Caco-2 (cell line): ENCODE results near the gene HIF1A. TPM values are rescaled to one million over a fixed set of nuclear protein-coding genes. Genes with fewer than 3 reads are reported as not detected.

Source experiments
- BruUV-seq: library from RNA; stranded (reverse); fragments of 400-500 nt; replicated peaks from 2 replicates; lab custom pipeline; 2021; lab: Mats Ljungman, UMichigan
- CTCF ChIA-PET: fragments of 300-600 bp; sonication (Branson Sonifier 250); formaldehyde crosslinking; loops from one replicate; lab custom pipeline; 2022; ENCODE audit warnings: antibody characterized with exemption; lab: Charles Lee
- POLR2A ChIA-PET: fragments of 300-600 bp; sonication (Branson Sonifier 250); formaldehyde crosslinking; loops from one replicate; lab custom pipeline; 2022; ENCODE audit warnings: antibody characterized with exemption; lab: Charles Lee
- DNase-seq, 2 experiments: peaks; one replicate each; pipeline versions ENCODE4 v3.0.0 to v3.0.0-alpha.2; 2020 to 2022
- H3K27me3 ChIP-seq: replicated peaks from 2 replicates; pipeline ENCODE4 v1.6.0; 2011; ENCODE audit warnings: low read length; ENCODE audit not compliant: control insufficient read depth, insufficient read depth
- H3K36me3 ChIP-seq: 2 replicates; pipeline ENCODE4 v1.5.1; 2011; ENCODE audit warnings: low read length; ENCODE audit not compliant: control insufficient read depth, insufficient read depth
- H3K4me1 ChIP-seq: fragments of 250-450 bp; sonication (Bioruptor Pico); 2 replicates; pipeline ENCODE4 v1.5.1; 2020; ENCODE audit warnings: mild to moderate bottlenecking
- H3K4me3 ChIP-seq: 2 replicates; pipeline ENCODE4 v1.5.1; 2011; ENCODE audit warnings: low read depth, mild to moderate bottlenecking, control low read depth, low read length
- H3K9me3 ChIP-seq: fragments of 250-450 bp; sonication (Bioruptor Pico); 2 replicates; pipeline ENCODE4 v1.5.1; 2020; ENCODE audit warnings: mild to moderate bottlenecking, moderate library complexity
- H3K27ac Mint-ChIP-seq: one replicate; pipeline ENCODE4 v1.8.0; 2022; ENCODE audit warnings: mixed read lengths; ENCODE audit not compliant: unreplicated experiment
- H3K27me3 Mint-ChIP-seq: one replicate; pipeline ENCODE4 v1.8.0; 2022; ENCODE audit warnings: mixed read lengths; ENCODE audit not compliant: insufficient read depth, unreplicated experiment
- H3K36me3 Mint-ChIP-seq: one replicate; pipeline ENCODE4 v1.8.0; 2022; ENCODE audit warnings: mild to moderate bottlenecking, mixed read lengths; ENCODE audit not compliant: insufficient read depth, unreplicated experiment
- H3K4me1 Mint-ChIP-seq: one replicate; pipeline ENCODE4 v1.8.0; 2022; ENCODE audit warnings: low read depth, mixed read lengths; ENCODE audit not compliant: unreplicated experiment
- H3K4me3 Mint-ChIP-seq: one replicate; pipeline ENCODE4 v1.8.0; 2022; ENCODE audit warnings: mild to moderate bottlenecking, moderate library complexity, mixed read lengths; ENCODE audit not compliant: unreplicated experiment
- H3K9me3 Mint-ChIP-seq: one replicate; pipeline ENCODE4 v1.8.0; 2022; ENCODE audit warnings: mixed read lengths; ENCODE audit not compliant: unreplicated experiment
- CTCF ChIP-seq, 2 experiments: fragments of 200-600 bp in 1 of 2; IDR thresholded peaks; 1 replicate in 1 of 2; 2 replicates in 1 of 2; pipeline versions ENCODE4 v1.5.1 to v1.8.0; 2011 to 2022; ENCODE audit warnings: antibody characterized with exemption in 1 of 2, control low read depth in 1 of 2, inconsistent platforms in 1 of 2, low read depth in 1 of 2, low read length in 1 of 2, mild to moderate bottlenecking in 1 of 2, moderate library complexity in 1 of 2; ENCODE audit not compliant: insufficient read depth in 1 of 2, severe bottlenecking in 1 of 2, unreplicated experiment in 1 of 2
- intact Hi-C: fragments of 100-400 bp; cut with micrococcal nuclease; formaldehyde crosslinking; loops from one replicate; pipeline ENCODE4 v1.10.0; 2022; ENCODE audit not compliant: unreplicated experiment
- total RNA-seq: library from RNA; stranded (reverse); gene quantifications from 2 replicates; pipeline ENCODE4 v1.2.3, GENCODE V29; 2022

Gene HIF1A
- total RNA-seq, 1 experiment from 2014 or later = 127 TPM

DNA sequence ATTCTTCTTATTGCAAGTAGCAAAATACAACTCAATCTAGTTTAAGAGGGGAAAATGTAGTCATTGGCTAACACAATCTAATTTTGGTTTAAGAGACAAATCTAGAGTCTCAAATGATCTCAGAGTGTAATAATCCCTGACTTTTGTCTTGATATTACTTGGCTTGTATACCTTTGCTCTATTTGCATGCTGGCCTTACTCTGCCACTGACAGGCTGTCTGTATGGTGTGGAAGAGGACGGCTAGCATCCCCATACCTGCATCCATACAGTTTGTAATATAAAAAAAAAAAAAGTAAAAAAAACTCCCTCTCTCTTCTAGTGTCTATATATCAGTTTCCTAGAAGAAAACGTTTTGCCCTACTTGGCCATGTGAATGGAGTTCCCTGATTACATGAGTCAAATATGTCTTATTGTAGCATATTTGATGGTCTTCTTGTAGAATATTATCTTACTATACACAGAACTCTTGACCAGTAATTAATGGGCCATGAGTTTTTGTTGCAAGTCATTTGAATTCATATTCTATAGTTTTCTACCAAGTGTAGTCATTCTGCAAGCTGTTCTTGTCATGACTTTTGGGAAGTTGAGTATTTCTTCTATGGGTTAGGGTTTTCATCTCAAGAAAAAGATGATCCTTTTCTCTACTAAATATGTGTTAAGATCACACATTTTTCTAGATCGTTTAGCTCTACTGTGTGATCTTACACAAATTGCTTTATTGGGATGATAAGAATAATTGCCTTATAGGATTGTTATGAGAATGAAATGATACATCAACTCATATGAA, 8.2 kb downstream of the HIF1A start:
- peaks cover 5% of the 10 kb centered on the region; the same call in 1 of the 2 replicates for H3K4me1 ChIP-seq
- H3K4me3 ChIP-seq = no peak overlapping the region
- no peaks in the 10 kb centered on the region for H3K27me3 ChIP-seq
- H3K9me3 Mint-ChIP-seq = no peaks in the 10 kb centered on the region
- TF ChIP-seq CTCF (IDR thresholded peaks at IDR 0.05; ENCODE audit: insufficient read depth in 1 of 2, low read depth in 1 of 2, low read length in 1 of 2, severe bottlenecking in 1 of 2, unreplicated experiment in 1 of 2) = no peak
- CTCF ChIA-PET = no interaction called here
- no peaks in the 10 kb centered on the region for H3K27me3 Mint-ChIP-seq
- H3K36me3 Mint-ChIP-seq = peaks cover 7% of the 10 kb centered on the region
- no peak overlapping the region for H3K27ac Mint-ChIP-seq
- no peaks in the 10 kb centered on the region for H3K36me3 ChIP-seq
- intact Hi-C loops = no loop called here
- H3K4me1 Mint-ChIP-seq = peaks cover 27% of the 10 kb centered on the region
- no peak overlapping the region for H3K4me3 Mint-ChIP-seq
- no TSS peak for BruUV-seq
- POLR2A ChIA-PET = interaction anchor here (0.7 kb wide), 1 partner anchor 270 kb away, joined by 3 read pairs; no protein-coding TSS in a partner anchor
- H3K9me3 ChIP-seq = no peaks in the 10 kb centered on the region
- no peak for DNase-seq

DNA sequence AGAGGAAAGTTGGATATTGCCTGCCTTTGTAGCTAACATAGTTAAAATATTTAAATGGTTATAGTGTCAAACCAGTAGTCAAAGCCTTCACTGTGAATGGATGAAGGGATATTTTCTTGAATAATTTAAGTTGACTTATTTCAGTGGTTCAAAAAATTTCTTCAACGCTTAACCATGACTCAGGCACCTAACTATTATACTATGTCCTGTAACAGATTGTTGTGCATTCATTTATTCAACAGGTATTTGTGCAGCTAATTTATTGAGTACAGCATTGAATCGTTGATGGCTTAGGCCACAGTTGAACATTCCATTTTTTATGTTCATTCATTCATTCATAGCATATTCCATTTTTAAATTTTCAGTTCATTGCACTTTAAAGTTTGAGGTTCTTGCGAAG, 9.2 kb downstream of the HIF1A start:
- no peak overlapping the region for H3K4me3 Mint-ChIP-seq
- no peaks in the 10 kb centered on the region for H3K9me3 ChIP-seq
- no peaks in the 10 kb centered on the region for H3K27me3 Mint-ChIP-seq
- intact Hi-C loops = no loop called here
- H3K4me1 Mint-ChIP-seq = peaks cover 17% of the 10 kb centered on the region
- BruUV-seq = no TSS peak
- H3K27ac Mint-ChIP-seq = no peak overlapping the region
- no peaks in the 10 kb centered on the region for H3K27me3 ChIP-seq
- no peak for DNase-seq
- no peak overlapping the region for H3K4me3 ChIP-seq
- CTCF ChIA-PET = no interaction called here
- POLR2A ChIA-PET = interaction anchor here (0.7 kb wide), 1 partner anchor 271 kb away, joined by 3 read pairs; no protein-coding TSS in a partner anchor
- H3K4me1 ChIP-seq = no peaks in the 10 kb centered on the region
- no peak for TF ChIP-seq CTCF (IDR thresholded peaks at IDR 0.05; ENCODE audit: insufficient read depth in 1 of 2, low read depth in 1 of 2, low read length in 1 of 2, severe bottlenecking in 1 of 2, unreplicated experiment in 1 of 2)
- H3K36me3 Mint-ChIP-seq = peaks cover 7% of the 10 kb centered on the region
- H3K36me3 ChIP-seq = no peaks in the 10 kb centered on the region
- H3K9me3 Mint-ChIP-seq = no peaks in the 10 kb centered on the region

- no peaks in the 10 kb centered on the region for H3K4me1 ChIP-seq
Measured at GRCh38 chr14:61705017-61705416, 9.7 kb downstream of the HIF1A start.

More at GRCh38 chr14:61705017-61705416, 9.7 kb downstream of the HIF1A start:
- Mint-ChIP-seq H3K36me3 (peaks cover 7% of the 10 kb centered on the region), H3K4me3 (no peak overlapping the region), H3K27ac (no peak overlapping the region), H3K9me3 (no peaks in the 10 kb centered on the region), H3K27me3 (no peaks in the 10 kb centered on the region), H3K4me1 (peaks cover 15% of the 10 kb centered on the region)
- Histone ChIP-seq H3K36me3 (no peaks in the 10 kb centered on the region), H3K9me3 (no peaks in the 10 kb centered on the region), H3K27me3 (no peaks in the 10 kb centered on the region), H3K4me3 (no peak overlapping the region)
- ChIA-PET CTCF (no interaction called here), POLR2A (no interaction called here)
- TF ChIP-seq CTCF (IDR thresholded peaks at IDR 0.05; ENCODE audit: insufficient read depth in 1 of 2, low read depth in 1 of 2, low read length in 1 of 2, severe bottlenecking in 1 of 2, unreplicated experiment in 1 of 2) = no peak
- intact Hi-C loops = no loop called here
- no peak for DNase-seq
- no TSS peak for BruUV-seq
